Lower leg skin (tissue), 3 donors: Measurements from ENCODE around the gene ASCC1.

Experiments used
- CTCF ChIP-seq, 3 donors: fragments of 450-650 bp; IDR thresholded peaks; one replicate each; pipeline ENCODE4 v1.5.1; 2016; ENCODE audit warnings: antibody characterized with exemption in 3 of 3, mild to moderate bottlenecking in 3 of 3, moderate library complexity in 2 of 3
- POLR2A ChIP-seq, 2 donors: fragments of 450-650 bp; IDR thresholded peaks; one replicate each; pipeline ENCODE4 v1.6.1; 2016 to 2017; ENCODE audit warnings: antibody characterized with exemption in 2 of 2, mild to moderate bottlenecking in 1 of 2, moderate library complexity in 1 of 2

GRCh38 chr10:72081772-72082590, 134.1 kb downstream of the ASCC1 start:
- TF ChIP-seq CTCF (IDR thresholded peaks at IDR 0.05) = no peak
- TF ChIP-seq POLR2A (IDR thresholded peaks at IDR 0.05) = no peak
